Erythroblast (primary cell): ENCODE data around the gene GFM2.

Experiments
- GATA1 ChIP-seq: IDR thresholded peaks from 2 replicates; pipeline ENCODE4 v1.6.1; 2011; ENCODE audit warnings: low read depth, mild to moderate bottlenecking, control low read depth, low read length, moderate library complexity
- POLR2A ChIP-seq: IDR thresholded peaks from 2 replicates; pipeline ENCODE4 v1.6.1; 2011; ENCODE audit warnings: mild to moderate bottlenecking, low read length

DNA sequence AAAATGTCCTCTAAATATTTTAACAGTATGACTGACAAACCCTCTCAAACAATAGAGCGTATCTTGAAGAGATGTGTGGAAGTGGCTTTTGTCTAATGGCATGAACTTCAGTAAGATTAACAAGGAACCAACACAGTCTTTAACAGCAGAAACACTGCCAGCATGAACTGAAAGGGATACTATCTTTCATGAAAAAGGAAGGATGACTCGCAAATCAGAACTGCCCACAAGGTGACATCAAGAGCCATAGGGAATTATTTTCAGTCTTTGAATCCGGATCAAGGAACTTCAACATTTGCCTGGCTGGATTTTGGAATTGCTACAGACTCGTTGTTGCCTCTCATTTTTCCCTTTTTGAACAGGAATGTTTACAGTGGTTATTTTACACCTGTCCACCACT, 87.0 kb downstream of the GFM2 start:
- TF ChIP-seq POLR2A (no peak), GATA1 (no peak)
